Urothelium cell line (cell line): ENCODE data around the gene RUFY4.
A peak's percentile ranks its signal among the peaks of the same experiment; 100 is the strongest.
"Not testable (repeated sequence)": the region's sequence is repeated elsewhere in the genome, so short reads cannot be mapped to it uniquely, and the experiment has no call there.

Experiments used
- DNase-seq: peaks from one replicate; pipeline ENCODE4 v3.0.0; 2011; ENCODE audit warnings: low spot score, mixed read lengths
- FAIRE-seq: peaks from 2 replicates; lab custom pipeline; 2011; peaks lifted over from hg19 to GRCh38; lab: Jason Lieb, UNC

The RUFY4 gene

GRCh38 chr2:218082586-218083351, 13.7 kb downstream of the RUFY4 start:
- no peak for DNase-seq
- FAIRE-seq = peak; percentile 87

GRCh38 chr2:218083352-218083676, 14.3 kb downstream of the RUFY4 start:
- DNase-seq (no peak), FAIRE-seq (no peak)

- DNase-seq (no peak), FAIRE-seq (no peak)
Measured at GRCh38 chr2:218086478-218086877, 17.4 kb downstream of the RUFY4 start.

- no peak for FAIRE-seq
- no peak for DNase-seq
Measured at GRCh38 chr2:218089259-218089658, 20.2 kb downstream of the RUFY4 start.

GRCh38 chr2:218091746-218092145, 22.7 kb downstream of the RUFY4 start:
- DNase-seq (no peak), FAIRE-seq (no peak)

GRCh38 chr2:218093879-218094278, 24.8 kb downstream of the RUFY4 start:
- peak; percentile 1 for DNase-seq
- no peak for FAIRE-seq

- DNase-seq = no peak
- no peak for FAIRE-seq
Measured at GRCh38 chr2:218095853-218096252, 26.8 kb downstream of the RUFY4 start.

- DNase-seq (no peak), FAIRE-seq (no peak)
Measured at GRCh38 chr2:218097975-218098374, 28.9 kb downstream of the RUFY4 start.

- not testable (repeated sequence) for DNase-seq, FAIRE-seq
Measured at GRCh38 chr2:218108834-218109233, 39.8 kb downstream of the RUFY4 start.

GRCh38 chr2:218121789-218122188, 52.7 kb downstream of the RUFY4 start:
- not testable (repeated sequence) for FAIRE-seq

GRCh38 chr2:218122286-218122685, 53.2 kb downstream of the RUFY4 start:
- FAIRE-seq, DNase-seq: not testable (repeated sequence)

More at GRCh38 chr2:218121789-218122188, 52.7 kb downstream of the RUFY4 start:
- DNase-seq = not testable (repeated sequence)

GRCh38 chr2:218123986-218124385, 54.9 kb downstream of the RUFY4 start:
- DNase-seq (no peak), FAIRE-seq (no peak)

GRCh38 chr2:218125095-218125494, 56.0 kb downstream of the RUFY4 start:
- no peak for FAIRE-seq
- DNase-seq = no peak

GRCh38 chr2:218125626-218126080, 56.6 kb downstream of the RUFY4 start, which contains the start of gene CXCR2:
Gene CXCR2, plus strand, starts transcription at chr2:218126028. Its CDS starts 8,774 bp downstream, at chr2:218134802.
- DNase-seq = no peak
- no peak for FAIRE-seq

GRCh38 chr2:218127929-218128455, 58.9 kb downstream of the RUFY4 start:
- DNase-seq (no peak), FAIRE-seq (no peak)

GRCh38 chr2:218128781-218129457, 59.9 kb downstream of the RUFY4 start:
- FAIRE-seq (no peak), DNase-seq (no peak)

- no peak for DNase-seq
- FAIRE-seq = no peak
Measured at GRCh38 chr2:218129458-218130135, 60.5 kb downstream of the RUFY4 start.

- DNase-seq (no peak), FAIRE-seq (no peak)
Measured at GRCh38 chr2:218130377-218130776, 61.3 kb downstream of the RUFY4 start.

- DNase-seq = no peak
- no peak for FAIRE-seq
Measured at GRCh38 chr2:218130822-218131221, 61.8 kb downstream of the RUFY4 start.

- DNase-seq = no peak
- FAIRE-seq = no peak
Measured at GRCh38 chr2:218137514-218137913, 68.5 kb downstream of the RUFY4 start.

GRCh38 chr2:218138047-218138446, 69.0 kb downstream of the RUFY4 start:
- no peak for FAIRE-seq
- DNase-seq = no peak
